H9 (cell line): ENCODE data around the gene RAB17. TPM values are rescaled to one million over a fixed set of nuclear protein-coding genes. Genes with fewer than 3 reads are reported as not detected.

Source experiments
- DNase-seq: peaks from one replicate; pipeline ENCODE4 v3.0.0-alpha.2; 2017
- H2AFZ ChIP-seq: one replicate; pipeline ENCODE4 v1.6.1; 2013; ENCODE audit warnings: mild to moderate bottlenecking, low read length, control low read depth, moderate library complexity
- H2AK5ac ChIP-seq: 2 replicates; pipeline ENCODE4 v1.6.1; 2013; ENCODE audit warnings: low read length, control low read depth, mixed read lengths; ENCODE audit not compliant: insufficient read length
- H2BK120ac ChIP-seq: one replicate; pipeline ENCODE4 v1.6.1; 2013; ENCODE audit warnings: low read depth, mild to moderate bottlenecking, low read length, control low read depth, inconsistent platforms; ENCODE audit not compliant: poor library complexity, severe bottlenecking
- H2BK12ac ChIP-seq: 2 replicates; pipeline ENCODE4 v1.6.1; 2013; ENCODE audit warnings: low read length, control low read depth, mixed read lengths, low read depth; ENCODE audit not compliant: insufficient read length
- H2BK15ac ChIP-seq: 2 replicates; pipeline ENCODE4 v1.6.1; 2013; ENCODE audit warnings: low read depth, low read length, control low read depth
- H2BK20ac ChIP-seq: one replicate; pipeline ENCODE4 v1.6.1; 2013; ENCODE audit warnings: low read depth, mild to moderate bottlenecking, low read length, control low read depth, inconsistent platforms; ENCODE audit not compliant: poor library complexity, severe bottlenecking
- H2BK5ac ChIP-seq: 2 replicates; pipeline ENCODE4 v1.6.1; 2013; ENCODE audit warnings: low read length, control low read depth, mixed read lengths; ENCODE audit not compliant: insufficient read length
- H3K14ac ChIP-seq: 2 replicates; pipeline ENCODE4 v1.6.1; 2013; ENCODE audit warnings: low read length, control low read depth; ENCODE audit not compliant: insufficient read depth
- H3K18ac ChIP-seq: 2 replicates; pipeline ENCODE4 v1.6.1; 2013; ENCODE audit warnings: low read depth, mild to moderate bottlenecking, mixed read lengths, low read length, control low read depth; ENCODE audit not compliant: insufficient read length
- H3K23ac ChIP-seq: 2 replicates; pipeline ENCODE4 v1.6.1; 2013; ENCODE audit warnings: low read length, control low read depth, mixed read lengths, low read depth; ENCODE audit not compliant: insufficient read length
- H3K23me2 ChIP-seq: 2 replicates; pipeline ENCODE4 v1.6.1; 2013; ENCODE audit warnings: low read depth, mild to moderate bottlenecking, mixed read lengths, low read length, control low read depth; ENCODE audit not compliant: insufficient read length, poor library complexity, severe bottlenecking
- H3K27ac ChIP-seq: 2 replicates; pipeline ENCODE4 v1.5.1; 2013; ENCODE audit warnings: low read length, control low read depth, mixed read lengths, low read depth; ENCODE audit not compliant: insufficient read length
- H3K27me3 ChIP-seq: 2 replicates; pipeline ENCODE4 v1.6.1; 2013; ENCODE audit warnings: low read length, control low read depth, inconsistent platforms; ENCODE audit not compliant: insufficient read depth
- H3K4ac ChIP-seq: 2 replicates; pipeline ENCODE4 v1.6.1; 2013; ENCODE audit warnings: low read depth, mild to moderate bottlenecking, control low read depth, inconsistent platforms, low read length, moderate library complexity
- H3K4me1 ChIP-seq: 2 replicates; pipeline ENCODE4 v1.6.1; 2013; ENCODE audit warnings: low read length, control low read depth, inconsistent platforms; ENCODE audit not compliant: insufficient read depth
- H3K4me2 ChIP-seq: 2 replicates; pipeline ENCODE4 v1.6.1; 2013; ENCODE audit warnings: low read length, control low read depth, mixed read lengths; ENCODE audit not compliant: insufficient read length, insufficient read depth
- H3K56ac ChIP-seq: 2 replicates; pipeline ENCODE4 v1.6.1; 2013; ENCODE audit warnings: low read depth, mild to moderate bottlenecking, mixed read lengths, low read length, control low read depth; ENCODE audit not compliant: insufficient read length
- H3K79me1 ChIP-seq: 2 replicates; pipeline ENCODE4 v1.6.1; 2013; ENCODE audit warnings: low read depth, mild to moderate bottlenecking, moderate library complexity, low read length, control low read depth, inconsistent platforms; ENCODE audit not compliant: insufficient read depth, poor library complexity, severe bottlenecking
- H3K79me2 ChIP-seq: 2 replicates; pipeline ENCODE4 v1.6.1; 2013; ENCODE audit warnings: low read length, control low read depth, inconsistent platforms; ENCODE audit not compliant: insufficient read depth
- H3K9ac ChIP-seq: 2 replicates; pipeline ENCODE4 v1.6.1; 2013; ENCODE audit warnings: low read length, control low read depth, mixed read lengths; ENCODE audit not compliant: insufficient read length; ENCODE audit errors: extremely low read depth
- H3K9me3 ChIP-seq: one replicate; pipeline ENCODE4 v1.6.1; 2013; ENCODE audit warnings: low read depth, low read length, inconsistent platforms; ENCODE audit not compliant: control insufficient read depth
- H3T11ph ChIP-seq: one replicate; pipeline ENCODE4 v1.6.1; 2013; ENCODE audit warnings: mild to moderate bottlenecking, low read length, control low read depth, inconsistent platforms
- H4K20me1 ChIP-seq: one replicate; pipeline ENCODE4 v1.6.1; 2013; ENCODE audit not compliant: control insufficient read depth, insufficient read length, insufficient read depth
- H4K5ac ChIP-seq: 2 replicates; pipeline ENCODE4 v1.6.1; 2013; ENCODE audit warnings: low read depth, mild to moderate bottlenecking, mixed read lengths, low read length, control low read depth; ENCODE audit not compliant: insufficient read length
- H4K8ac ChIP-seq: replicated peaks from 2 replicates; pipeline ENCODE4 v1.6.1; 2013; ENCODE audit warnings: low read length, control low read depth, mixed read lengths, low read depth; ENCODE audit not compliant: insufficient read length
- H4K91ac ChIP-seq: 2 replicates; pipeline ENCODE4 v1.6.1; 2013; ENCODE audit warnings: low read depth, mild to moderate bottlenecking, moderate library complexity, mixed read lengths, low read length, control low read depth; ENCODE audit not compliant: insufficient read length
- H3K27ac Mint-ChIP-seq, 3 experiments: 2 replicates in 2 of 3; 3 replicates in 1 of 3; pipeline ENCODE4 v1.8.0; 2020 to 2021; ENCODE audit warnings: mixed read lengths in 3 of 3, mild to moderate bottlenecking in 1 of 3, moderate library complexity in 1 of 3
- H3K27me3 Mint-ChIP-seq: 2 replicates; pipeline ENCODE4 v1.8.0; 2021; ENCODE audit warnings: low read depth, mild to moderate bottlenecking, moderate library complexity, mixed read lengths
- H3K36me3 Mint-ChIP-seq, 3 experiments: 2 replicates in 2 of 3; 3 replicates in 1 of 3; pipeline ENCODE4 v1.8.0; 2020 to 2021; ENCODE audit warnings: low read depth in 3 of 3, mixed read lengths in 3 of 3; ENCODE audit not compliant: insufficient read depth in 1 of 3
- H3K4me1 Mint-ChIP-seq, 2 experiments: 2 replicates each; pipeline ENCODE4 v1.8.0; 2020; ENCODE audit warnings: mixed read lengths in 2 of 2
- H3K4me3 Mint-ChIP-seq, 2 experiments: 2 replicates in 1 of 2; 3 replicates in 1 of 2; pipeline ENCODE4 v1.8.0; 2020 to 2021; ENCODE audit warnings: mild to moderate bottlenecking in 2 of 2, mixed read lengths in 2 of 2, moderate library complexity in 1 of 2
- H3K9me3 Mint-ChIP-seq, 2 experiments: 2 replicates in 1 of 2; 3 replicates in 1 of 2; pipeline ENCODE4 v1.8.0; 2020; ENCODE audit warnings: mild to moderate bottlenecking in 2 of 2, mixed read lengths in 2 of 2, moderate library complexity in 1 of 2
- WGBS: extraction: QIAGEN DNeasy Blood & Tissue Kit; methylation state at CpG from one replicate; pipeline ENCODE4 v1.1.7; 2013; ENCODE audit warnings: missing lambda C conversion rate, low lambda C conversion rate, mixed read lengths; ENCODE audit not compliant: insufficient read length; ENCODE audit errors: extremely low coverage; 5-methylcytosine and 5-hydroxymethylcytosine counted together
- total RNA-seq: library from RNA; stranded (reverse); gene quantifications from 2 replicates; pipeline ENCODE4 v1.2.1, GENCODE V29; 2021
- TF ChIP-seq, protein P1 (sequence below): fragments of 200-600 bp; sonication (generic); conservative IDR thresholded peaks from 3 replicates; pipeline ENCODE4 v1.8.0; 2021; ENCODE audit warnings: antibody characterized with exemption, mild to moderate bottlenecking

Gene RAB17
- total RNA-seq, 1 experiment from 2014 or later = 31.9 TPM

- Histone ChIP-seq H2BK12ac (no peak overlapping the region), H3K4ac (no peak overlapping the region), H3K56ac (no peak overlapping the region), H4K20me1 (no peaks in the 10 kb centered on the region), H3K79me1 (no peaks in the 10 kb centered on the region), H3K4me2 (no peak overlapping the region), H3K27me3 (no peaks in the 10 kb centered on the region), H3K18ac (no peak overlapping the region), H2BK20ac (no peak overlapping the region), H2AFZ (no peak overlapping the region), H3K79me2 (peaks cover 8% of the 10 kb centered on the region; the same call in 1 of the 2 replicates), H4K8ac (no peak overlapping the region), H3K14ac (no peak overlapping the region), H2BK120ac (no peak overlapping the region), H2AK5ac (no peak overlapping the region), H3T11ph (no peak overlapping the region), H3K9ac (no peak overlapping the region), H3K4me1 (peaks cover 5% of the 10 kb centered on the region; the same call in 1 of the 2 replicates), H4K5ac (no peak overlapping the region), H2BK15ac (no peak overlapping the region), H3K23ac (no peak overlapping the region), H3K27ac (no peak overlapping the region), H3K9me3 (no peaks in the 10 kb centered on the region), H4K91ac (no peak overlapping the region), H2BK5ac (no peak overlapping the region), H3K23me2 (no peaks in the 10 kb centered on the region)
- H3K27ac Mint-ChIP-seq = peak overlapping the region; percentile 49 to 86 (median 62); a peak in 5 of 7 replicates
- no peak for DNase-seq
- H3K4me1 Mint-ChIP-seq = peaks cover 33 to 46% of the 10 kb centered on the region in 2 experiments
- no peaks in the 10 kb centered on the region for H3K9me3 Mint-ChIP-seq
- peaks cover 0 to 24% (median 1%) of the 10 kb centered on the region in 3 experiments; a peak in 4 of 7 replicates for H3K36me3 Mint-ChIP-seq
- TF ChIP-seq, protein P1, sequence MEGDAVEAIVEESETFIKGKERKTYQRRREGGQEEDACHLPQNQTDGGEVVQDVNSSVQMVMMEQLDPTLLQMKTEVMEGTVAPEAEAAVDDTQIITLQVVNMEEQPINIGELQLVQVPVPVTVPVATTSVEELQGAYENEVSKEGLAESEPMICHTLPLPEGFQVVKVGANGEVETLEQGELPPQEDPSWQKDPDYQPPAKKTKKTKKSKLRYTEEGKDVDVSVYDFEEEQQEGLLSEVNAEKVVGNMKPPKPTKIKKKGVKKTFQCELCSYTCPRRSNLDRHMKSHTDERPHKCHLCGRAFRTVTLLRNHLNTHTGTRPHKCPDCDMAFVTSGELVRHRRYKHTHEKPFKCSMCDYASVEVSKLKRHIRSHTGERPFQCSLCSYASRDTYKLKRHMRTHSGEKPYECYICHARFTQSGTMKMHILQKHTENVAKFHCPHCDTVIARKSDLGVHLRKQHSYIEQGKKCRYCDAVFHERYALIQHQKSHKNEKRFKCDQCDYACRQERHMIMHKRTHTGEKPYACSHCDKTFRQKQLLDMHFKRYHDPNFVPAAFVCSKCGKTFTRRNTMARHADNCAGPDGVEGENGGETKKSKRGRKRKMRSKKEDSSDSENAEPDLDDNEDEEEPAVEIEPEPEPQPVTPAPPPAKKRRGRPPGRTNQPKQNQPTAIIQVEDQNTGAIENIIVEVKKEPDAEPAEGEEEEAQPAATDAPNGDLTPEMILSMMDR = peak; percentile 51; the same call in 2 of the 3 replicates
- H3K27me3 Mint-ChIP-seq = no peaks in the 10 kb centered on the region
- no CpG with 5 or more reads among the region's 25 CpGs for WGBS
- H3K4me3 Mint-ChIP-seq = peak overlapping the region in 1 of 2 experiments; percentile 50; a peak in 1 of 5 replicates
Measured at GRCh38 chr2:237581751-237582746, 8.5 kb downstream of the RAB17 start.
